Gastrocnemius medialis (tissue), 4 donors: ENCODE results near the gene EMB.
"Not testable (repeated sequence)": the region's sequence is repeated elsewhere in the genome, so short reads cannot be mapped to it uniquely, and the experiment has no call there.

Experiments
- POLR2A ChIP-seq, 2 donors: fragments of 450-650 bp; IDR thresholded peaks; one replicate each; pipeline ENCODE4 v1.6.1; 2017; ENCODE audit warnings: antibody characterized with exemption in 2 of 2, mild to moderate bottlenecking in 2 of 2, moderate library complexity in 2 of 2
- TF ChIP-seq, protein P1 (sequence below), 5 experiments: fragments of 450-650 bp in 3 of 5; fragments of 200-600 bp in 2 of 5; sonication (generic) in 2 of 5; IDR thresholded peaks in 4 of 5; conservative IDR thresholded peaks in 1 of 5; 1 replicate in 4 of 5; 2 replicates in 1 of 5; pipeline ENCODE4 v1.5.1; 2016 to 2019; ENCODE audit warnings: antibody characterized with exemption in 5 of 5, mild to moderate bottlenecking in 3 of 5, moderate library complexity in 3 of 5

GRCh38 chr5:50489491-50489890, 48.4 kb upstream of the EMB start:
- TF ChIP-seq, protein P1, sequence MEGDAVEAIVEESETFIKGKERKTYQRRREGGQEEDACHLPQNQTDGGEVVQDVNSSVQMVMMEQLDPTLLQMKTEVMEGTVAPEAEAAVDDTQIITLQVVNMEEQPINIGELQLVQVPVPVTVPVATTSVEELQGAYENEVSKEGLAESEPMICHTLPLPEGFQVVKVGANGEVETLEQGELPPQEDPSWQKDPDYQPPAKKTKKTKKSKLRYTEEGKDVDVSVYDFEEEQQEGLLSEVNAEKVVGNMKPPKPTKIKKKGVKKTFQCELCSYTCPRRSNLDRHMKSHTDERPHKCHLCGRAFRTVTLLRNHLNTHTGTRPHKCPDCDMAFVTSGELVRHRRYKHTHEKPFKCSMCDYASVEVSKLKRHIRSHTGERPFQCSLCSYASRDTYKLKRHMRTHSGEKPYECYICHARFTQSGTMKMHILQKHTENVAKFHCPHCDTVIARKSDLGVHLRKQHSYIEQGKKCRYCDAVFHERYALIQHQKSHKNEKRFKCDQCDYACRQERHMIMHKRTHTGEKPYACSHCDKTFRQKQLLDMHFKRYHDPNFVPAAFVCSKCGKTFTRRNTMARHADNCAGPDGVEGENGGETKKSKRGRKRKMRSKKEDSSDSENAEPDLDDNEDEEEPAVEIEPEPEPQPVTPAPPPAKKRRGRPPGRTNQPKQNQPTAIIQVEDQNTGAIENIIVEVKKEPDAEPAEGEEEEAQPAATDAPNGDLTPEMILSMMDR (IDR thresholded peaks at IDR 0.05 in 4 of 5, conservative IDR thresholded peaks at IDR 0.05 in 1 of 5) = not testable (repeated sequence)
- not testable (repeated sequence) for TF ChIP-seq POLR2A (IDR thresholded peaks at IDR 0.05)
